ENCODE results near the gene PCMT1. TPM values are rescaled to one million over a fixed set of nuclear protein-coding genes. Genes with fewer than 3 reads are reported as not detected.
"Not testable (repeated sequence)": the region's sequence is repeated elsewhere in the genome, so short reads cannot be mapped to it uniquely, and the experiment has no call there.

PCMT1 gene
- total and polyA plus RNA-seq, 2 of the 4 experiments (the other 2 are of a cell fraction), result 101 to 109 TPM

DNA sequence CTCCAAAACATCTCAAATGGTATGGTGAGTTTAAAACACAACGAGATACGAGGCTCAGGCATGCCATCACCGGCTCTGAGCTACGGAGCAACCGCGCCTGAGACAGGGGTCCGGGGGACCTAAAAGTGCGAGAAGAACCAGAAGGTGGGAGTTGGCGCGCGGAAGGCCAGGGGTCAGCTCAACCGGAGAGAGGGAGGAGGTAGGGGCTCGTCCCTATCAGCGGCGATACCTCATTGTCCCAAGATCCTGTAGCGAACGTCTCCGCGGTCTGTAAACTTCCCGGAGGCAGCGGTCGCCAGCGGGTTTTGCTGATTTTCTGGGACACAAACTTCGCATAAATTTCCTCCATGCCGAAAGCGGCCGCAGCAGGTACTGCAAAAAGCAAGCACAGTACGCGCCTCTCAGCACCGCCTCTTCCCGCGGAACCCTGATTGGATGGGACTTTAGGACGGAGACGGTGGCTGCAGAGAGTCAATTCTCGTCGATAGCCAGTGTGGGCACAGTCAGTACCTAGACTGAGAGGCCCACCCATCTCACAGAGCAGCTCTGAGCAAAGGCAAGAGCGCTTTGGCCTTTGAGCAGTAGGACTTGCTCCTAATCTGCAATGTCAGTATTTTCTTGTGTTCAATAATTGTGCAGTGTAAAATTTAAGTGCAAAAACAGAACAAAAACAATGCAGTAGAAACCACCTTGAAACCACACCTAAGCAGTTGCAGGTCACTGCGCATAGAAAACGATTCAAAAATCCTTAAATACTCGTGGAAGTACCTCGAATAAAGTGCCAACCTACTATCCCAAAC is 3.2 kb upstream of the PCMT1 start, which contains the start of gene NUP43 (continued):
- TF ChIP-seq, protein P1, sequence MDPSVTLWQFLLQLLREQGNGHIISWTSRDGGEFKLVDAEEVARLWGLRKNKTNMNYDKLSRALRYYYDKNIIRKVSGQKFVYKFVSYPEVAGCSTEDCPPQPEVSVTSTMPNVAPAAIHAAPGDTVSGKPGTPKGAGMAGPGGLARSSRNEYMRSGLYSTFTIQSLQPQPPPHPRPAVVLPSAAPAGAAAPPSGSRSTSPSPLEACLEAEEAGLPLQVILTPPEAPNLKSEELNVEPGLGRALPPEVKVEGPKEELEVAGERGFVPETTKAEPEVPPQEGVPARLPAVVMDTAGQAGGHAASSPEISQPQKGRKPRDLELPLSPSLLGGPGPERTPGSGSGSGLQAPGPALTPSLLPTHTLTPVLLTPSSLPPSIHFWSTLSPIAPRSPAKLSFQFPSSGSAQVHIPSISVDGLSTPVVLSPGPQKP (IDR thresholded peaks at IDR 0.05; ENCODE audit: borderline replicate concordance, low read depth, low read length), result no peak

DNA sequence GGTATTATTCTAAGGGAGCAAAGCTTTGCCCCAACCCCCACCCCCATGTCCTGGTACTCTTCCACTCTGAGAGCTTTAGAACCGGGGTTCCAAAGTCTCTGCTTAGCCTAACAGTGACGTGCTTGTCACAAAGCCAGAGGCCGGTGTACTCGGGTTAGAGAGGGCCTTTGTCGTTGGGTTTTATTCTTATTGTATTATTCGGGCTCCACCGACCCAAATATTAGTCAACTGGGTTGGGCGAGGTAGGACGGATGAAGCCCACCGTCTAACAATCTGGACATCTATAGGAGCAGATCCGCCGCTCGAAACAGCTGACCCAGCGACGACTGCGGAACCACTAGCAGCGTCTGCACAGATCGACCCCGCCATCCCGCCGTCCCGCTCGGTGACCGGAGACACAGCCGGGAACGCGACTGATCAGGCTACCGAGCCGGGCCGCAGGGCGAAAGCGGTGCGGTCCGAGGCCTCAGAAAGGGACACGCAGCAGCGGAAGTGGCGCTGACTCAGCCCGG is 403 bp upstream of the PCMT1 start:
- in situ Hi-C loops (cut with MboI; ENCODE audit: low sequenced_read_pairs); H3K27me3 ChIP-seq (ENCODE audit: control insufficient read depth, insufficient read depth, low read length); H3K4me1 ChIP-seq (ENCODE audit: control insufficient read depth, insufficient read depth, low read length); H2BK20ac ChIP-seq (ENCODE audit: low read depth, low read length); ATAC-seq (ENCODE audit: low read depth); POLR2A ChIA-PET (ENCODE audit: unreplicated experiment); dilution Hi-C loops (cut with HindIII; ENCODE audit: low sequenced_read_pairs, unreplicated experiment); intact Hi-C loops (cut with micrococcal nuclease); CTCF ChIA-PET; H2BK15ac ChIP-seq (ENCODE audit: low read depth, low read length); H3K9me1 ChIP-seq (ENCODE audit: insufficient read depth, low read length); DNase-seq; H3K36me3 ChIP-seq (ENCODE audit: control insufficient read depth, insufficient read depth, low read length); H3K9me3 ChIP-seq (ENCODE audit: control insufficient read depth, insufficient read depth, low read length): not testable (repeated sequence)
- Histone ChIP-seq H2AK5ac (ENCODE audit: low read depth, low read length) (peak overlapping the region; percentile 67; the same call in 1 of the 2 replicates), H3K4me3 (ENCODE audit: insufficient read depth, low read depth, low read length) (peak overlapping the region; percentile 45), H2AFZ (replicated peaks; ENCODE audit: low read length, poor library complexity) (peak overlapping the region; percentile 73), H3K4ac (ENCODE audit: low read depth, low read length) (peak overlapping the region; percentile 83), H2BK5ac (ENCODE audit: low read depth, low read length, poor library complexity, severe bottlenecking) (peak overlapping the region; percentile 94), H3K56ac (ENCODE audit: extremely low read depth, insufficient read depth, low read length) (peak overlapping the region; percentile 22; the same call in 1 of the 2 replicates), H3K23ac (ENCODE audit: low read depth, low read length) (peak overlapping the region; percentile 41; the same call in 1 of the 2 replicates), H3K9ac (ENCODE audit: low read depth, low read length) (peak overlapping the region; percentile 74), H3K18ac (ENCODE audit: low read depth, low read length) (peak overlapping the region; percentile 66; the same call in 1 of the 2 replicates), H3K14ac (replicated peaks; ENCODE audit: low read depth, low read length) (peak overlapping the region; percentile 82), H4K91ac (ENCODE audit: insufficient read depth, low read depth, low read length) (peak overlapping the region; percentile 69), H2BK120ac (ENCODE audit: low read depth, low read length) (peak overlapping the region; percentile 64; the same call in 1 of the 2 replicates), H3K79me1 (ENCODE audit: low read depth in 1 of 2, low read length in 2 of 2) (peaks cover 7 to 29% of the 10 kb centered on the region in 2 experiments; a peak in 3 of 4 replicates), H3K4me2 (ENCODE audit: low read depth, low read length) (peak overlapping the region; percentile 42; the same call in 1 of the 2 replicates), H2AK9ac (replicated peaks; ENCODE audit: low read depth, low read length, poor library complexity) (peak overlapping the region; percentile 70), H4K5ac (ENCODE audit: low read depth, low read length) (peak overlapping the region; percentile 95), H3K27ac (ENCODE audit: insufficient read depth, low read length) (peak overlapping the region; percentile 88), H4K8ac (ENCODE audit: low read depth in 2 of 2, low read length in 2 of 2) (peak overlapping the region; percentile 51 to 93), H4K20me1 (ENCODE audit: insufficient read depth, low read length) (peaks cover 12% of the 10 kb centered on the region)
- BruUV-seq (replicated peaks), result TSS peak; percentile 56
- 0% methylated on average over 13 of the region's 38 CpGs; no CpG with 5 or more reads in 1 of the 2 experiments for WGBS, 2 experiments (ENCODE audit: extremely low coverage in 2 of 2, insufficient read length in 1 of 2)
